ENCODE results near the gene RNU1-2.
"Not testable (repeated sequence)": the region's sequence is repeated elsewhere in the genome, so short reads cannot be mapped to it uniquely, and the experiment has no call there.

RNU1-2 gene

GRCh38 chr1:16888860-16889816 is 6.6 kb upstream of the RNU1-2 start:
- DNase-seq = peak; percentile 86

- DNase-seq = not testable (repeated sequence)
These were observed 5.2 kb upstream of the RNU1-2 start for GRCh38 chr1:16890539-16891021.

GRCh38 chr1:16891057-16891456 is 4.7 kb upstream of the RNU1-2 start:
- not testable (repeated sequence) for DNase-seq

GRCh38 chr1:16892978-16893525 is 2.7 kb upstream of the RNU1-2 start:
- DNase-seq = not testable (repeated sequence)

- not testable (repeated sequence) for DNase-seq
These were observed 2.0 kb upstream of the RNU1-2 start for GRCh38 chr1:16893796-16894195.

GRCh38 chr1:16894338-16894737 is 1.4 kb upstream of the RNU1-2 start:
- DNase-seq = not testable (repeated sequence)

GRCh38 chr1:16895233-16895597 is 565 bp upstream of the RNU1-2 start:
- not testable (repeated sequence) for DNase-seq

GRCh38 chr1:16896316-16897055 is 706 bp downstream of the RNU1-2 start:
- DNase-seq = peak; percentile 85

- not testable (repeated sequence) for DNase-seq
These were observed 1.9 kb downstream of the RNU1-2 start for GRCh38 chr1:16897653-16898052.

GRCh38 chr1:16898298-16898697 is 2.5 kb downstream of the RNU1-2 start:
- DNase-seq = not testable (repeated sequence)

- not testable (repeated sequence) for DNase-seq
These were observed 3.2 kb downstream of the RNU1-2 start for GRCh38 chr1:16899020-16899419.

GRCh38 chr1:16900751-16901150 is 5.0 kb downstream of the RNU1-2 start:
- DNase-seq = no peak

- DNase-seq = not testable (repeated sequence)
These were observed 5.6 kb downstream of the RNU1-2 start for GRCh38 chr1:16901371-16901770.

GRCh38 chr1:16903054-16903453 is 7.3 kb downstream of the RNU1-2 start:
- DNase-seq = peak; percentile 52

GRCh38 chr1:16903458-16903796 is 7.6 kb downstream of the RNU1-2 start:
- DNase-seq = no peak

GRCh38 chr1:16904560-16905109 is 8.9 kb downstream of the RNU1-2 start:
- peak; percentile 99 for DNase-seq

GRCh38 chr1:16905110-16905867 is 9.5 kb downstream of the RNU1-2 start:
- peak; percentile 74 for DNase-seq

- DNase-seq = no peak
These were observed 10.3 kb downstream of the RNU1-2 start for GRCh38 chr1:16905868-16906702.

GRCh38 chr1:16906873-16907272 is 11.1 kb downstream of the RNU1-2 start:
- DNase-seq = no peak

GRCh38 chr1:16907870-16908758 is 12.3 kb downstream of the RNU1-2 start:
- DNase-seq = no peak

Data from suppressor macrophage treated with lipopolysaccharide for 4 hours (primary cell).